Measurements from ENCODE around the gene CAMKK1. TPM values are rescaled to one million over a fixed set of nuclear protein-coding genes. Genes with fewer than 3 reads are reported as not detected.

Gene CAMKK1
- total and polyA plus RNA-seq, 2 donors (not counting 1 experiment from before 2014, with no cell fraction given): 4.5 to 35.9 TPM

GRCh38 chr17:3905017-3905520, 12.2 kb upstream of the CAMKK1 start:
- Histone ChIP-seq H4K20me1 (ENCODE audit: control insufficient read depth, insufficient read depth, low read length, poor library complexity, severe bottlenecking) (no peaks in the 10 kb centered on the region), H3K36me3 (replicated peaks in 1 of 2; ENCODE audit: control extremely low read depth in 1 of 2, control insufficient read depth in 1 of 2, extremely low read depth in 1 of 2, insufficient read depth in 2 of 2, low read length in 1 of 2) (no peaks in the 10 kb centered on the region), H3K9me3 (ENCODE audit: control extremely low read depth in 1 of 3, control insufficient read depth in 2 of 3, insufficient read depth in 1 of 3, low read length in 2 of 3) (no peaks in the 10 kb centered on the region), H3K79me2 (ENCODE audit: control insufficient read depth, insufficient read depth, low read length) (peaks cover 35% of the 10 kb centered on the region), H3K27me3 (replicated peaks in 1 of 4; ENCODE audit: control extremely low read depth in 1 of 4, control insufficient read depth in 3 of 4, insufficient read depth in 4 of 4, low read length in 3 of 4) (no peaks in the 10 kb centered on the region), H3K4me3 (ENCODE audit: control extremely low read depth in 1 of 5, extremely low read depth in 1 of 5, insufficient read depth in 1 of 5, low read depth in 2 of 5, low read length in 4 of 5) (peak overlapping the region in 2 of 5 experiments; percentile 13 to 33), H3K9ac (ENCODE audit: low read length) (no peak overlapping the region), H2AFZ (ENCODE audit: insufficient read depth, low read depth, low read length, poor library complexity, severe bottlenecking) (peak overlapping the region; percentile 33), H3K4me1 (ENCODE audit: control insufficient read depth in 2 of 2, insufficient read depth in 2 of 2, low read length in 2 of 2) (peaks cover 23 to 33% of the 10 kb centered on the region in 2 donors), H3K4me2 (replicated peaks; ENCODE audit: low read depth, low read length, poor library complexity, severe bottlenecking) (peak overlapping the region; percentile 74), H3K27ac (ENCODE audit: low read length in 2 of 2) (peak overlapping the region; percentile 57 to 77)
- intact Hi-C loops (cut with micrococcal nuclease): loop anchor here (2.0 kb wide), 1 partner anchor 58 kb away; the partner anchor contains the start of gene NCBP3
- POLR2A ChIA-PET: interaction anchor here (0.6 to 2.4 kb wide), 12 partner anchors 9 to 238 kb away, joined by 3 to 13 read pairs (median 4); partner anchors contain the start of gene CAMKK1
- peaks cover 33% of the 10 kb centered on the region for H3K4me1 Mint-ChIP-seq
- ATAC-seq (ENCODE audit: low read depth): peak; percentile 52
- peak overlapping the region; percentile 81 for H3K27ac Mint-ChIP-seq
- peak overlapping the region; percentile 88 for H3K4me3 Mint-ChIP-seq
- H3K27me3 Mint-ChIP-seq: no peaks in the 10 kb centered on the region
- peak; percentile 65 for DNase-seq
- no peaks in the 10 kb centered on the region for H3K9me3 Mint-ChIP-seq (ENCODE audit: insufficient read depth)
- CTCF ChIA-PET: interaction anchor here (2.0 to 5.9 kb wide), 6 partner anchors 8 to 60 kb away, joined by 5 to 47 read pairs (median 18); partner anchors contain the start of genes NCBP3 and P2RX1
- 13% methylated on average over 7 of the region's 11 CpGs for WGBS (ENCODE audit: insufficient coverage)
- TF ChIP-seq EZH2 (IDR thresholded peaks at IDR 0.05; ENCODE audit: borderline replicate concordance, insufficient read depth, low read depth, low read length, poor library complexity, severe bottlenecking): no peak
- TF ChIP-seq, protein P1, sequence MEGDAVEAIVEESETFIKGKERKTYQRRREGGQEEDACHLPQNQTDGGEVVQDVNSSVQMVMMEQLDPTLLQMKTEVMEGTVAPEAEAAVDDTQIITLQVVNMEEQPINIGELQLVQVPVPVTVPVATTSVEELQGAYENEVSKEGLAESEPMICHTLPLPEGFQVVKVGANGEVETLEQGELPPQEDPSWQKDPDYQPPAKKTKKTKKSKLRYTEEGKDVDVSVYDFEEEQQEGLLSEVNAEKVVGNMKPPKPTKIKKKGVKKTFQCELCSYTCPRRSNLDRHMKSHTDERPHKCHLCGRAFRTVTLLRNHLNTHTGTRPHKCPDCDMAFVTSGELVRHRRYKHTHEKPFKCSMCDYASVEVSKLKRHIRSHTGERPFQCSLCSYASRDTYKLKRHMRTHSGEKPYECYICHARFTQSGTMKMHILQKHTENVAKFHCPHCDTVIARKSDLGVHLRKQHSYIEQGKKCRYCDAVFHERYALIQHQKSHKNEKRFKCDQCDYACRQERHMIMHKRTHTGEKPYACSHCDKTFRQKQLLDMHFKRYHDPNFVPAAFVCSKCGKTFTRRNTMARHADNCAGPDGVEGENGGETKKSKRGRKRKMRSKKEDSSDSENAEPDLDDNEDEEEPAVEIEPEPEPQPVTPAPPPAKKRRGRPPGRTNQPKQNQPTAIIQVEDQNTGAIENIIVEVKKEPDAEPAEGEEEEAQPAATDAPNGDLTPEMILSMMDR (IDR thresholded peaks at IDR 0.05): no peak

DNA sequence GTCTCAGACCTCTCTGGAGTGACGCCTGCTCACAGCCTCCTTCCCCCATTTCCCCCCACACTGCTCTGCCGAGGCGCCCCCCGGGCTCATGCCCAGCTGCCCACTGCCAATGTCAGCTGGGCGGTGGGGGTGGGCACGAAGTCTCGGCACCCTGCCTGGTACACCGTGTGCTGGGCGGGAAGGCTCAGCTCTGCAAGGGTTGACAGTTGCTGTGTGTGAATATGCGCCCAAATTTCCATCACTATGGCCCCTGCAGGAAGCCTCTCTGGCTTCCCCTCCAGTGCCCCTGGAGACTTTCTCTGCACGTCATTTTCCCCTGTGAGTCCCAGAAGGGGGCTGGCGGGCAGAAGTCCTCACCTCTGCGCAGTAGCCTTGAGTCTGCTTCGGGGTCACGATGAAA, 11.6 kb upstream of the CAMKK1 start:
- intact Hi-C loops (cut with micrococcal nuclease): loop anchor here (1.0 to 2.0 kb wide), 2 partner anchors 11 to 58 kb away; partner anchors contain the start of genes CAMKK1 and NCBP3
- peak; percentile 78 for ATAC-seq (ENCODE audit: low read depth)
- Histone ChIP-seq H3K79me2 (ENCODE audit: control insufficient read depth, insufficient read depth, low read length) (peaks cover 30% of the 10 kb centered on the region), H3K9ac (ENCODE audit: low read length) (no peak overlapping the region), H3K4me2 (replicated peaks; ENCODE audit: low read depth, low read length, poor library complexity, severe bottlenecking) (peak overlapping the region; percentile 74), H2AFZ (ENCODE audit: insufficient read depth, low read depth, low read length, poor library complexity, severe bottlenecking) (peak overlapping the region; percentile 33), H3K4me3 (ENCODE audit: control extremely low read depth in 1 of 5, extremely low read depth in 1 of 5, insufficient read depth in 1 of 5, low read depth in 2 of 5, low read length in 4 of 5) (peak overlapping the region in 2 of 5 experiments; percentile 17 to 33), H3K27ac (ENCODE audit: low read length in 2 of 2) (peak overlapping the region; percentile 57 to 77), H3K4me1 (ENCODE audit: control insufficient read depth in 2 of 2, insufficient read depth in 2 of 2, low read length in 2 of 2) (peaks cover 22 to 27% of the 10 kb centered on the region in 2 donors), H3K27me3 (replicated peaks in 1 of 4; ENCODE audit: control extremely low read depth in 1 of 4, control insufficient read depth in 3 of 4, insufficient read depth in 4 of 4, low read length in 3 of 4) (no peaks in the 10 kb centered on the region), H4K20me1 (ENCODE audit: control insufficient read depth, insufficient read depth, low read length, poor library complexity, severe bottlenecking) (no peaks in the 10 kb centered on the region), H3K36me3 (replicated peaks in 1 of 2; ENCODE audit: control extremely low read depth in 1 of 2, control insufficient read depth in 1 of 2, extremely low read depth in 1 of 2, insufficient read depth in 2 of 2, low read length in 1 of 2) (no peaks in the 10 kb centered on the region), H3K9me3 (ENCODE audit: control extremely low read depth in 1 of 3, control insufficient read depth in 2 of 3, insufficient read depth in 1 of 3, low read length in 2 of 3) (no peaks in the 10 kb centered on the region)
- ChIA-PET CTCF (interaction anchor here (2.0 to 5.9 kb wide), 6 partner anchors 9 to 60 kb away, joined by 5 to 47 read pairs (median 18); partner anchors contain the start of genes NCBP3 and P2RX1), POLR2A (interaction anchor here (0.6 to 2.4 kb wide), 6 partner anchors 12 to 208 kb away, joined by 3 to 13 read pairs (median 8); partner anchors contain the start of gene CAMKK1)
- H3K4me1 Mint-ChIP-seq: peaks cover 30% of the 10 kb centered on the region
- 5% methylated on average over 7 of the region's 15 CpGs for WGBS (ENCODE audit: insufficient coverage)
- peak overlapping the region; percentile 88 for H3K4me3 Mint-ChIP-seq
- TF ChIP-seq EZH2 (IDR thresholded peaks at IDR 0.05; ENCODE audit: borderline replicate concordance, insufficient read depth, low read depth, low read length, poor library complexity, severe bottlenecking): no peak
- TF ChIP-seq, protein P1 (IDR thresholded peaks at IDR 0.05): no peak
- peak; percentile 63 for DNase-seq
- H3K27me3 Mint-ChIP-seq: no peaks in the 10 kb centered on the region
- H3K9me3 Mint-ChIP-seq (ENCODE audit: insufficient read depth): no peaks in the 10 kb centered on the region
- H3K27ac Mint-ChIP-seq: peak overlapping the region; percentile 91

All from B cell (primary cell).